ENCODE results near the gene TPTE2.
"Not testable (repeated sequence)": the region's sequence is repeated elsewhere in the genome, so short reads cannot be mapped to it uniquely, and the experiment has no call there.

TPTE2 gene

GRCh38 chr13:19561585-19561984 lies 253 bp upstream of the TPTE2 start:
- DNase-seq: no peak

GRCh38 chr13:19560672-19561071 lies 660 bp downstream of the TPTE2 start:
- DNase-seq: not testable (repeated sequence)

- not testable (repeated sequence) for DNase-seq
These were observed 1.6 kb downstream of the TPTE2 start for GRCh38 chr13:19559739-19560138.

GRCh38 chr13:19557287-19557686 lies 4.0 kb downstream of the TPTE2 start:
- DNase-seq: not testable (repeated sequence)

- not testable (repeated sequence) for DNase-seq
These were observed 12.1 kb downstream of the TPTE2 start for GRCh38 chr13:19549245-19549644.

- DNase-seq: not testable (repeated sequence)
These were observed 35.7 kb downstream of the TPTE2 start for GRCh38 chr13:19525634-19526033.

- no peak for DNase-seq
These were observed 42.3 kb downstream of the TPTE2 start for GRCh38 chr13:19519049-19519448.

GRCh38 chr13:19507623-19508022 lies 53.7 kb downstream of the TPTE2 start:
- DNase-seq: not testable (repeated sequence)

GRCh38 chr13:19460126-19460525 lies 101.2 kb downstream of the TPTE2 start:
- not testable (repeated sequence) for DNase-seq

- DNase-seq: not testable (repeated sequence)
These were observed 122.2 kb downstream of the TPTE2 start for GRCh38 chr13:19439056-19439686.

- not testable (repeated sequence) for DNase-seq
These were observed 123.6 kb downstream of the TPTE2 start for GRCh38 chr13:19437780-19438179.

- not testable (repeated sequence) for DNase-seq
These were observed 139.1 kb downstream of the TPTE2 start for GRCh38 chr13:19422236-19422635.

GRCh38 chr13:19412494-19412893 lies 148.8 kb downstream of the TPTE2 start:
- DNase-seq: not testable (repeated sequence)

GRCh38 chr13:19382746-19383511 lies 178.4 kb downstream of the TPTE2 start:
- not testable (repeated sequence) for DNase-seq

- no peak for DNase-seq
These were observed 179.2 kb downstream of the TPTE2 start for GRCh38 chr13:19382111-19382510.
